Measurements from ENCODE around the gene DHPS. TPM values are rescaled to one million over a fixed set of nuclear protein-coding genes. Genes with fewer than 3 reads are reported as not detected.

Gene DHPS
- total and polyA plus RNA-seq, 2 of the 13 experiments (the other 11 are each of a cell fraction or from before 2014, with no cell fraction given) = 43.3 to 84.3 TPM

DNA sequence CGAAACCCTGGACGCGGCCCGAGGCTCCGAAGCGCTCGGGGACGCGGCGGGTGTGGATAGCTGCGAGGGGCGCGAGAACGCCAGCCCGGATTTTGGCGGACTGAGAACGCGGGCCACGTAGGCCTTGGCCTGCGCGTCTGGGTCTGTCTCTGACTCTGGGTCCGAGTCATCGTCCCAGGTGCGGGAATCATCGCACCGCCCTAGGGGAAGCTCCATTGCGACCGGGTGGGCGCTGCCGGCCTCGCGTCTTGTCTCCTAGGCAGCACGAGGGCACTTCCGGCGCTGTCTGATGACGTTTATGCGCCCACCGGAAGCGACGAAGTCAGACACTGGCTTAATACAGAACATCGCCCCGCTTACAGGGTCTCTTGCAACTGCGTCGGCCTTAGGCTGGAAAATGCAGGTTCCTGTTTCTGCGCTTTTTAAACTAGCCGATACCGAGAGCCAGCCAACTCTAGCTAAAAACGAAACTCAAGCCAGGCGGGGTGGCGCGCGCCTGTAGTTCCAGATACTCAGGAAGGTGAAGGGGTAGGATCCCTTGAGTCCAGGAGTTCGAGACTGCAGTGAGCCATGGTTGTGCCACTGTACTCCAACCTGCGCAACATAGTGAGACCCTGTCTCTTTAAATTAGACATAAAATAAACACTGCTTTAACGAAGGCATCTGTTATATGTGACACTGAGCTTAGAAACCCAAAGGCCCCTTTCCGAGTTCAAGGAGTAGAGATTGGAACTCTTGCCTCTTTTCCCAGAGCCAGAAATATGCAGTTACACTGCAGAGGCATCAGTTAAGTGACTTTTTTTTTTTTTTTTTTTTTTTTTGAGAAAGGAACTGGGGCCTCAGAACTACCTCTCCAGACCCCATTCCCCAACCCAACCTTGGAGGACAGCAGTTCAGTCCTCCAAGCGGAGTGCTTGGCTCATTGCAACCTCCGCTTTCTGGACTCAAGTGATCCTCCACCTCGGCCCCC is 15.0 kb upstream of the DHPS start, which contains the start of gene FBXW9 (continued):
- TF ChIP-seq ZNF160 (CRISPR knock-in tag; IDR thresholded peaks at IDR 0.05) = 0 out of 2 replicates have a peak, but pooled peaks have one; percentile 59
- TF ChIP-seq GATAD2A (CRISPR knock-in tag; IDR thresholded peaks at IDR 0.05) = peak; percentile 49
- peak; percentile 69; the same call in 1 of the 2 replicates for TF ChIP-seq ZNF556 (CRISPR knock-in tag; IDR thresholded peaks at IDR 0.05; ENCODE audit: borderline replicate concordance)
- TF ChIP-seq MYC (CRISPR knock-in tag; IDR thresholded peaks at IDR 0.05; ENCODE audit: borderline replicate concordance) = peak; percentile 74
- peak; percentile 43; the same call in 1 of the 2 replicates for TF ChIP-seq MTA1 (CRISPR knock-in tag; IDR thresholded peaks at IDR 0.05; ENCODE audit: borderline replicate concordance)
- TF ChIP-seq, protein P1, sequence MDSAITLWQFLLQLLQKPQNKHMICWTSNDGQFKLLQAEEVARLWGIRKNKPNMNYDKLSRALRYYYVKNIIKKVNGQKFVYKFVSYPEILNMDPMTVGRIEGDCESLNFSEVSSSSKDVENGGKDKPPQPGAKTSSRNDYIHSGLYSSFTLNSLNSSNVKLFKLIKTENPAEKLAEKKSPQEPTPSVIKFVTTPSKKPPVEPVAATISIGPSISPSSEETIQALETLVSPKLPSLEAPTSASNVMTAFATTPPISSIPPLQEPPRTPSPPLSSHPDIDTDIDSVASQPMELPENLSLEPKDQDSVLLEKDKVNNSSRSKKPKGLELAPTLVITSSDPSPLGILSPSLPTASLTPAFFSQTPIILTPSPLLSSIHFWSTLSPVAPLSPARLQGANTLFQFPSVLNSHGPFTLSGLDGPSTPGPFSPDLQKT (CRISPR knock-in tag; IDR thresholded peaks at IDR 0.05; ENCODE audit: borderline replicate concordance) = peak; percentile 60; the same call in 1 of the 2 replicates
- TF ChIP-seq, protein P2, sequence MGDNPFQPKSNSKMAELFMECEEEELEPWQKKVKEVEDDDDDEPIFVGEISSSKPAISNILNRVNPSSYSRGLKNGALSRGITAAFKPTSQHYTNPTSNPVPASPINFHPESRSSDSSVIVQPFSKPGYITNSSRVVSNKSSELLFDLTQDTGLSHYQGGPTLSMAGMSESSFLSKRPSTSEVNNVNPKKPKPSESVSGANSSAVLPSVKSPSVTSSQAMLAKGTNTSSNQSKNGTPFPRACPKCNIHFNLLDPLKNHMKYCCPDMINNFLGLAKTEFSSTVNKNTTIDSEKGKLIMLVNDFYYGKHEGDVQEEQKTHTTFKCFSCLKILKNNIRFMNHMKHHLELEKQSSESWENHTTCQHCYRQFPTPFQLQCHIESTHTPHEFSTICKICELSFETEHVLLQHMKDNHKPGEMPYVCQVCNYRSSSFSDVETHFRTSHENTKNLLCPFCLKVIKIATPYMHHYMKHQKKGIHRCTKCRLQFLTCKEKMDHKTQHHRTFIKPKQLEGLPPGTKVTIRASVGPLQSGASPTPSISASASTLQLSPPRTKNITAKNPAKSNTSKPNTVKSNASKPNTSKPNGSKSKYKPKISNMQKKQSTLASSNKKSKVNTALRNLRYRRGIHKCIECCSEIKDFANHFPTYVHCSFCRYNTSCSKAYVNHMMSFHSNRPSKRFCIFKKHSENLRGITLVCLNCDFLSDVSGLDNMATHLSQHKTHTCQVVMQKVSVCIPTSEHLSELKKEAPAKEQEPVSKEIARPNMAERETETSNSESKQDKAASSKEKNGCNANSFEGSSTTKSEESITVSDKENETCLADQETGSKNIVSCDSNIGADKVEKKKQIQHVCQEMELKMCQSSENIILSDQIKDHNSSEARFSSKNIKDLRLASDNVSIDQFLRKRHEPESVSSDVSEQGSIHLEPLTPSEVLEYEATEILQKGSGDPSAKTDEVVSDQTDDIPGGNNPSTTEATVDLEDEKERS (CRISPR knock-in tag; IDR thresholded peaks at IDR 0.05) = no peak
- peak; percentile 7; the same call in 1 of the 2 replicates for TF ChIP-seq ZNF34 (CRISPR knock-in tag; IDR thresholded peaks at IDR 0.05; ENCODE audit: borderline replicate concordance)
- no peak for TF ChIP-seq ZNF30 (CRISPR knock-in tag; IDR thresholded peaks at IDR 0.05)
- TF ChIP-seq, protein P3, sequence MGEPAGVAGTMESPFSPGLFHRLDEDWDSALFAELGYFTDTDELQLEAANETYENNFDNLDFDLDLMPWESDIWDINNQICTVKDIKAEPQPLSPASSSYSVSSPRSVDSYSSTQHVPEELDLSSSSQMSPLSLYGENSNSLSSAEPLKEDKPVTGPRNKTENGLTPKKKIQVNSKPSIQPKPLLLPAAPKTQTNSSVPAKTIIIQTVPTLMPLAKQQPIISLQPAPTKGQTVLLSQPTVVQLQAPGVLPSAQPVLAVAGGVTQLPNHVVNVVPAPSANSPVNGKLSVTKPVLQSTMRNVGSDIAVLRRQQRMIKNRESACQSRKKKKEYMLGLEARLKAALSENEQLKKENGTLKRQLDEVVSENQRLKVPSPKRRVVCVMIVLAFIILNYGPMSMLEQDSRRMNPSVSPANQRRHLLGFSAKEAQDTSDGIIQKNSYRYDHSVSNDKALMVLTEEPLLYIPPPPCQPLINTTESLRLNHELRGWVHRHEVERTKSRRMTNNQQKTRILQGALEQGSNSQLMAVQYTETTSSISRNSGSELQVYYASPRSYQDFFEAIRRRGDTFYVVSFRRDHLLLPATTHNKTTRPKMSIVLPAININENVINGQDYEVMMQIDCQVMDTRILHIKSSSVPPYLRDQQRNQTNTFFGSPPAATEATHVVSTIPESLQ (CRISPR knock-in tag; conservative IDR thresholded peaks at IDR 0.05) = no peak
- TF ChIP-seq SMYD3 (CRISPR knock-in tag; IDR thresholded peaks at IDR 0.05) = peak; percentile 79; the same call in 1 of the 2 replicates
- TF ChIP-seq POLR2AphosphoS5 (IDR thresholded peaks at IDR 0.05; ENCODE audit: low read depth, low read length) = peak; percentile 92
- peak; percentile 92 for TF ChIP-seq ELF1 (CRISPR knock-in tag; IDR thresholded peaks at IDR 0.05)
- TF ChIP-seq NCOR1 (IDR thresholded peaks at IDR 0.05; ENCODE audit: borderline replicate concordance, low read length) = no peak
- TF ChIP-seq, protein P4, sequence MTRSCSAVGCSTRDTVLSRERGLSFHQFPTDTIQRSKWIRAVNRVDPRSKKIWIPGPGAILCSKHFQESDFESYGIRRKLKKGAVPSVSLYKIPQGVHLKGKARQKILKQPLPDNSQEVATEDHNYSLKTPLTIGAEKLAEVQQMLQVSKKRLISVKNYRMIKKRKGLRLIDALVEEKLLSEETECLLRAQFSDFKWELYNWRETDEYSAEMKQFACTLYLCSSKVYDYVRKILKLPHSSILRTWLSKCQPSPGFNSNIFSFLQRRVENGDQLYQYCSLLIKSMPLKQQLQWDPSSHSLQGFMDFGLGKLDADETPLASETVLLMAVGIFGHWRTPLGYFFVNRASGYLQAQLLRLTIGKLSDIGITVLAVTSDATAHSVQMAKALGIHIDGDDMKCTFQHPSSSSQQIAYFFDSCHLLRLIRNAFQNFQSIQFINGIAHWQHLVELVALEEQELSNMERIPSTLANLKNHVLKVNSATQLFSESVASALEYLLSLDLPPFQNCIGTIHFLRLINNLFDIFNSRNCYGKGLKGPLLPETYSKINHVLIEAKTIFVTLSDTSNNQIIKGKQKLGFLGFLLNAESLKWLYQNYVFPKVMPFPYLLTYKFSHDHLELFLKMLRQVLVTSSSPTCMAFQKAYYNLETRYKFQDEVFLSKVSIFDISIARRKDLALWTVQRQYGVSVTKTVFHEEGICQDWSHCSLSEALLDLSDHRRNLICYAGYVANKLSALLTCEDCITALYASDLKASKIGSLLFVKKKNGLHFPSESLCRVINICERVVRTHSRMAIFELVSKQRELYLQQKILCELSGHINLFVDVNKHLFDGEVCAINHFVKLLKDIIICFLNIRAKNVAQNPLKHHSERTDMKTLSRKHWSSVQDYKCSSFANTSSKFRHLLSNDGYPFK (CRISPR knock-in tag; IDR thresholded peaks at IDR 0.05; ENCODE audit: borderline replicate concordance) = peak; percentile 70; the same call in 1 of the 2 replicates
- no peak for TF ChIP-seq ZNF484 (CRISPR knock-in tag; IDR thresholded peaks at IDR 0.05; ENCODE audit: borderline replicate concordance, low read depth)
- TF ChIP-seq ZNF547 (CRISPR knock-in tag; IDR thresholded peaks at IDR 0.05) = peak; percentile 65; the same call in 1 of the 2 replicates
- TF ChIP-seq, protein P5, sequence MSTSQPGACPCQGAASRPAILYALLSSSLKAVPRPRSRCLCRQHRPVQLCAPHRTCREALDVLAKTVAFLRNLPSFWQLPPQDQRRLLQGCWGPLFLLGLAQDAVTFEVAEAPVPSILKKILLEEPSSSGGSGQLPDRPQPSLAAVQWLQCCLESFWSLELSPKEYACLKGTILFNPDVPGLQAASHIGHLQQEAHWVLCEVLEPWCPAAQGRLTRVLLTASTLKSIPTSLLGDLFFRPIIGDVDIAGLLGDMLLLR (CRISPR knock-in tag; IDR thresholded peaks at IDR 0.05) = peak; percentile 91; the same call in 1 of the 2 replicates
